Lower leg skin (tissue), 4 donors: ENCODE measurements around the gene UCHL5. TPM values are rescaled to one million over a fixed set of nuclear protein-coding genes. Genes with fewer than 3 reads are reported as not detected.

Source experiments
- DNase-seq, 2 donors: peaks; one replicate each; pipeline ENCODE4 v3.0.0-alpha.2; 2019; ENCODE audit warnings: low spot score in 2 of 2
- H3K4me3 ChIP-seq: fragments of 200-600 bp; sonication (generic); 2 replicates; pipeline ENCODE4 v1.5.1; 2017; ENCODE audit warnings: mild to moderate bottlenecking, low read depth; ENCODE audit not compliant: poor library complexity, severe bottlenecking
- CTCF ChIP-seq, 3 donors: fragments of 450-650 bp; IDR thresholded peaks; one replicate each; pipeline ENCODE4 v1.5.1; 2016; ENCODE audit warnings: antibody characterized with exemption in 3 of 3, mild to moderate bottlenecking in 3 of 3, moderate library complexity in 2 of 3
- POLR2A ChIP-seq, 2 donors: fragments of 450-650 bp; IDR thresholded peaks; one replicate each; pipeline ENCODE4 v1.6.1; 2016 to 2017; ENCODE audit warnings: antibody characterized with exemption in 2 of 2, mild to moderate bottlenecking in 1 of 2, moderate library complexity in 1 of 2
- WGBS, 2 donors: methylation state at CpG; one replicate each; pipeline ENCODE4 v1.1.5; 2018; 5-methylcytosine and 5-hydroxymethylcytosine counted together
- intact Hi-C: fragments of 100-400 bp; cut with DNase I; formaldehyde crosslinking; loops from one replicate; pipeline ENCODE4 v1.15.0; 2023; ENCODE audit warnings: low total_unique reads
- total RNA-seq, 4 donors: library from RNA; depleted of rRNA; stranded (reverse); fragments of >200 nt; gene quantifications; one replicate each; pipeline ENCODE4 v1.1.0, GENCODE V29; 2016

The UCHL5 gene
- total RNA-seq, 4 donors from 2014 or later, result 25.5 to 57.9 (median 37.7) TPM

GRCh38 chr1:193013005-193013404 lies 46.2 kb downstream of the UCHL5 start:
- no peak for DNase-seq
- H3K4me3 ChIP-seq, result no peak overlapping the region
- 66 to 74% methylated on average over 2 of the region's 2 CpGs for WGBS, 2 donors
- intact Hi-C loops, result no loop called here
- TF ChIP-seq CTCF (IDR thresholded peaks at IDR 0.05) (no peak), POLR2A (IDR thresholded peaks at IDR 0.05) (no peak)

GRCh38 chr1:193011406-193011805 lies 47.8 kb downstream of the UCHL5 start:
- no peak overlapping the region for H3K4me3 ChIP-seq
- 85 to 91% methylated on average over 1 of the region's 1 CpG for WGBS, 2 donors
- TF ChIP-seq CTCF (IDR thresholded peaks at IDR 0.05) (no peak), POLR2A (IDR thresholded peaks at IDR 0.05) (no peak)
- DNase-seq, result no peak
- intact Hi-C loops, result no loop called here

DNA sequence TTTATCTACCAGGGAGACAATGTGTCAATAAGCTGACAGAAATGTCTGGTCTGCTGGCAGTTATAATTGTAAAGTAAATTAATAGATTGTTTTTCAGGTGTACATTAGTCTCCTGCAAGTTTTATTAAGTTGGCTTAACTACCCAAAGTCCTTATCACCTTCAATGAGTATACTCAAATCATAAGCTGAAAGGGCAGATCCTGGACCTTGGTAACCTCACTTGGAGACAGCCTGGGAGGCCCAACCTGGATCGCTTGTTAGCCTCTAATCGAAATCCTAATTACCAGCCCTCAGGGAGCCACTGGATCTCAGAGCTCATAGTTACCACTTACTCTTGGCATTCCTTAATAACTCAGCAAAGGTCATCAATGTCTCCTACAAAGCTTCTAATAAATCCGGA lies 49.7 kb downstream of the UCHL5 start:
- 85 to 90% methylated on average over 3 of the region's 3 CpGs for WGBS, 2 donors
- no peak overlapping the region for H3K4me3 ChIP-seq
- intact Hi-C loops, result no loop called here
- DNase-seq, result no peak
- TF ChIP-seq CTCF (IDR thresholded peaks at IDR 0.05) (no peak), POLR2A (IDR thresholded peaks at IDR 0.05) (no peak)

DNA sequence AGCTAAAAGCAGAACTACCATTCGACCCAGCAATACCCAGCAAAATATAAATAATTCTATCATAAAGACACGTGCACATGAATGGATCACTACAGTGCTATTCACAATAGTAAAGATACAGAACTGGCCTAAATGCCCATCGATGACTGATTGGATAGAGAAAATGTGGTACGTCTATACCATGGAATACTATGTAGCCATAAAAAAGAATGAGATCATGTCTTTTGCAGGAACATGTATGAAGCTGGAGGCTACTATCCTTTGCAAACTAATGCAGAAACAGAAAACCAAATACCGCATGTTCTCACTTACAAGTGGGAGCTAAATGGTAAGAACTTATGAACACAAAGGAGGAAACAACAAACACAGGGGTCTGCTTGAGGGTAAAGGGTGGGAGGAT lies 53.4 kb downstream of the UCHL5 start:
- no peak for TF ChIP-seq POLR2A (IDR thresholded peaks at IDR 0.05)
- no peak for TF ChIP-seq CTCF (IDR thresholded peaks at IDR 0.05)
- intact Hi-C loops, result no loop called here
- DNase-seq, result no peak
- no peak overlapping the region for H3K4me3 ChIP-seq
- 95 to 97% methylated on average over 5 of the region's 5 CpGs for WGBS, 2 donors

DNA sequence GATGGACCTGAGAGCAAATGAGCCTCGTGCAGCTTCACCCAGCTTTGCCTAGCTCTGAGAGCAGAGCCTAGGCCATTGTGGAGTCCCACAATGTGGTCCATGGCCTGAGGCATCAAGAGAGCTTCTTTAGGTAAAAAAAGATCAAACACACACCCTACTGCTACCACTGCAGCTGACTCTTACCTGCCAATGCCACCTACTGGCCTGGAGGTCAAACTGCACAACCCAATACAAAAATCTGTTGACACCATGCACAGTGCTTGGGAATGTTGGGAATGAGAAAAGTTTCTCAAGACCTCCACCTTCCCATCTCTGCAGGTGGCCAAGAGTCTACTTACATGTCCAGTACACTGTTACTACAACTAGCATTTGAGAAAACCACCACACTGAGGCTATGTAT lies 60.6 kb downstream of the UCHL5 start:
- intact Hi-C loops, result no loop called here
- no peak for DNase-seq
- H3K4me3 ChIP-seq, result no peak overlapping the region
- 96 to 100% methylated on average over 1 of the region's 1 CpG for WGBS, 2 donors
- TF ChIP-seq CTCF (IDR thresholded peaks at IDR 0.05), result no peak
- TF ChIP-seq POLR2A (IDR thresholded peaks at IDR 0.05), result no peak

DNA sequence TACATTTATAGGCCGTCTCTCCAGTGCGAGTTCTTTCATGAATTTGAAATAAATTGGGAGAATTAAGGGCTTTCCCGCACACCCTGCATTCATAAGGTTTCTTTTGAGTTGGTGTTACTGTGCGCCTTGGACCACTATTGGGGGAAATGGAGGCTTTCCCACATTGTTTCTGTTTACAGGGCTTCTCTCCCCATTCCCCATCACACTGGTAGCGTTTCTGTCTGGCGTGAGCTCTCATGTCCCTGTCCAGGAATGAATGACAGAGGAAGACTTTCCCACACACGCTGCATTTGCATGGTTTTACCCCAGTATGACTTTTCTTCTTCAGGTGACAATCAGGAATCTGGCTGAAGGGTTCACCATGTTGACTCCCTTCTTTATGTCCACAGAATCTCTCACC lies 65.0 kb downstream of the UCHL5 start:
- DNase-seq, result no peak
- H3K4me3 ChIP-seq, result no peak overlapping the region
- intact Hi-C loops, result no loop called here
- TF ChIP-seq POLR2A (IDR thresholded peaks at IDR 0.05) (no peak), CTCF (IDR thresholded peaks at IDR 0.05) (no peak)
- WGBS, 2 donors, result 95 to 97% methylated on average over 7 of the region's 7 CpGs
